PC-3 (cell line): Measurements from ENCODE around the gene LRRC45. TPM values are rescaled to one million over a fixed set of nuclear protein-coding genes. Genes with fewer than 3 reads are reported as not detected.
"Not testable (repeated sequence)": the region's sequence is repeated elsewhere in the genome, so short reads cannot be mapped to it uniquely, and the experiment has no call there.

Experiments used
- ATAC-seq: fragments of 200-7000 bp; cut with Tn5 transposase; 2 replicates; pipeline ENCODE4 v1.9.1; 2020; ENCODE audit warnings: mild to moderate bottlenecking, moderate library complexity
- BruUV-seq: library from RNA; stranded (reverse); fragments of 400-500 nt; replicated peaks from 2 replicates; lab custom pipeline; 2021; lab: Mats Ljungman, UMichigan
- CTCF ChIA-PET: fragments of 300-600 bp; sonication (Branson Sonifier 250); formaldehyde crosslinking; loops from one replicate; lab custom pipeline; 2022; ENCODE audit warnings: antibody characterized with exemption; lab: Charles Lee
- POLR2A ChIA-PET: fragments of 300-600 bp; sonication (Branson Sonifier 250); formaldehyde crosslinking; loops from one replicate; lab custom pipeline; 2022; ENCODE audit warnings: antibody characterized with exemption; ENCODE audit not compliant: unreplicated experiment; lab: Charles Lee
- DNase-seq: peaks from one replicate; pipeline ENCODE4 v3.0.0-alpha.2; 2015
- H2AFZ ChIP-seq: fragments of 300-600 bp; sonication (generic); 2 replicates; pipeline ENCODE4 v1.6.0; 2016; ENCODE audit warnings: antibody characterized with exemption, low read length
- H3F3A ChIP-seq: fragments of 300-600 bp; sonication (generic); one replicate; pipeline ENCODE4 v1.6.0; 2017; ENCODE audit warnings: antibody characterized with exemption, low read length, control low read depth, mild to moderate bottlenecking; ENCODE audit not compliant: unreplicated experiment
- H3K27ac ChIP-seq: fragments of 300-600 bp; sonication (generic); 2 replicates; pipeline ENCODE4 v1.5.1; 2016; ENCODE audit warnings: mild to moderate bottlenecking, low read length
- H3K27me3 ChIP-seq: fragments of 300-600 bp; sonication (generic); 2 replicates; pipeline ENCODE4 v1.6.1; 2016; ENCODE audit warnings: low read length, mixed read lengths
- H3K36me3 ChIP-seq: fragments of 300-600 bp; sonication (generic); 2 replicates; pipeline ENCODE4 v1.6.1; 2016; ENCODE audit warnings: low read depth, mixed run types, low read length, mixed read lengths
- H3K4me1 ChIP-seq: fragments of 300-600 bp; sonication (generic); 2 replicates; pipeline ENCODE4 v1.5.1; 2016; ENCODE audit warnings: low read length; ENCODE audit not compliant: insufficient read depth
- H3K4me2 ChIP-seq: fragments of 300-600 bp; sonication (generic); 2 replicates; pipeline ENCODE4 v1.6.0; 2016; ENCODE audit warnings: low read length
- H3K4me3 ChIP-seq: fragments of 300-600 bp; sonication (generic); 2 replicates; pipeline ENCODE4 v1.5.1; 2016; ENCODE audit warnings: mild to moderate bottlenecking, low read length, mixed read lengths
- H3K79me2 ChIP-seq: fragments of 300-600 bp; sonication (generic); 2 replicates; pipeline ENCODE4 v1.6.1; 2017; ENCODE audit warnings: low read length, mixed read lengths
- H3K9ac ChIP-seq: fragments of 300-600 bp; sonication (generic); 2 replicates; pipeline ENCODE4 v1.6.0; 2016; ENCODE audit warnings: mild to moderate bottlenecking, low read length
- H3K9me2 ChIP-seq: fragments of 300-600 bp; sonication (generic); replicated peaks from 2 replicates; pipeline ENCODE4 v1.6.1; 2016; ENCODE audit warnings: mixed run types, low read length, mixed read lengths
- H3K9me3 ChIP-seq: fragments of 300-600 bp; sonication (generic); 2 replicates; pipeline ENCODE4 v1.6.1; 2016; ENCODE audit warnings: low read length, mixed read lengths
- H4K20me1 ChIP-seq: fragments of 300-600 bp; sonication (generic); 2 replicates; pipeline ENCODE4 v1.6.1; 2016; ENCODE audit warnings: low read length, mixed read lengths
- CTCF ChIP-seq: fragments of 300-600 bp; sonication (generic); conservative IDR thresholded peaks from 2 replicates; pipeline ENCODE4 v1.5.1; 2017; ENCODE audit warnings: antibody characterized with exemption, low read depth, mild to moderate bottlenecking, low read length
- EZH2 ChIP-seq: fragments of 300-600 bp; sonication (generic); IDR thresholded peaks from one replicate; pipeline ENCODE4 v1.6.1; 2017; ENCODE audit warnings: antibody characterized with exemption, mild to moderate bottlenecking, low read length; ENCODE audit not compliant: unreplicated experiment
- EZH2phosphoT487 ChIP-seq: fragments of 300-600 bp; sonication (generic); IDR thresholded peaks from 2 replicates; pipeline ENCODE4 v1.6.1; 2018; ENCODE audit warnings: mild to moderate bottlenecking, antibody characterized with exemption, low read length, borderline replicate concordance
- intact Hi-C: fragments of 100-400 bp; cut with micrococcal nuclease; formaldehyde crosslinking; loops from 2 replicates; pipeline ENCODE4 v1.9.0; 2023
- total RNA-seq: library from RNA; depleted of rRNA; stranded (reverse); fragments of >200 nt; gene quantifications from 2 replicates; pipeline ENCODE4 v1.2.3, GENCODE V29; 2014

LRRC45 gene
- total RNA-seq, 1 experiment from 2014 or later: 71.5 TPM

- Histone ChIP-seq H4K20me1 (peaks cover 8% of the 10 kb centered on the region; the same call in 1 of the 2 replicates), H2AFZ (peak within 1 kb of the TSS; percentile 96), H3K9me2 (no peaks in the 10 kb centered on the region), H3K36me3 (no peaks in the 10 kb centered on the region), H3K27ac (peak within 1 kb of the TSS; percentile 46), H3K4me1 (peaks cover 22% of the 10 kb centered on the region), H3K4me2 (peak within 1 kb of the TSS; percentile 93), H3K4me3 (peak within 1 kb of the TSS; percentile 86), H3K27me3 (no peaks in the 10 kb centered on the region), H3F3A (no peaks in the 10 kb centered on the region), H3K9me3 (no peaks in the 10 kb centered on the region), H3K79me2 (peaks cover 17% of the 10 kb centered on the region), H3K9ac (peak within 1 kb of the TSS; percentile 75)
- no TSS peak for BruUV-seq
- ChIA-PET CTCF (interaction anchor here (0.6 to 1.1 kb wide), 6 partner anchors 8 to 204 kb away, joined by 3 to 10 read pairs (median 3); partner anchors contain the start of genes CENPX, DUS1L and LRRC45), POLR2A (interaction anchor here (0.6 to 1.0 kb wide), 9 partner anchors 15 to 152 kb away, joined by 3 to 5 read pairs (median 4); partner anchors contain the start of genes FASN and MAFG)
- peak; percentile 92 for ATAC-seq
- DNase-seq: peak; percentile 95
- intact Hi-C loops: loop anchor here (5.0 kb wide), 1 partner anchor 60 kb away; the partner anchor contains the start of gene FASN
- TF ChIP-seq EZH2phosphoT487 (no peak), CTCF (peak; percentile 73)
Observed at GRCh38 chr17:82037092-82037888, 14.2 kb downstream of the LRRC45 start, which contains the start of gene DCXR. Gene DCXR, minus strand, starts transcription at chr17:82037697. Its CDS starts 15 bp downstream, at chr17:82037682.

GRCh38 chr17:82037889-82038195 is 14.7 kb downstream of the LRRC45 start:
- Histone ChIP-seq H4K20me1 (peaks cover 8% of the 10 kb centered on the region; the same call in 1 of the 2 replicates), H3K4me3 (peak overlapping the region; percentile 86), H3K9me3 (no peaks in the 10 kb centered on the region), H3K36me3 (no peaks in the 10 kb centered on the region), H2AFZ (peak overlapping the region; percentile 96), H3F3A (no peaks in the 10 kb centered on the region), H3K79me2 (peaks cover 17% of the 10 kb centered on the region), H3K9me2 (no peaks in the 10 kb centered on the region), H3K4me1 (peaks cover 21% of the 10 kb centered on the region), H3K4me2 (peak overlapping the region; percentile 93), H3K27ac (no peak overlapping the region), H3K9ac (no peak overlapping the region), H3K27me3 (no peaks in the 10 kb centered on the region)
- no TSS peak for BruUV-seq
- ChIA-PET POLR2A (interaction anchor here (0.6 to 1.0 kb wide), 9 partner anchors 14 to 153 kb away, joined by 3 to 5 read pairs (median 4); partner anchors contain the start of genes FASN and MAFG), CTCF (interaction anchor here (0.6 to 1.1 kb wide), 6 partner anchors 8 to 204 kb away, joined by 3 to 10 read pairs (median 3); partner anchors contain the start of genes CENPX, DUS1L and LRRC45)
- intact Hi-C loops: loop anchor here (5.0 kb wide), 1 partner anchor 59 kb away; the partner anchor contains the start of gene FASN
- DNase-seq (no peak), ATAC-seq (no peak)
- TF ChIP-seq CTCF: no peak
- no peak for TF ChIP-seq EZH2phosphoT487
- TF ChIP-seq EZH2: no peak

- H3K9me3 ChIP-seq, ATAC-seq, CTCF ChIA-PET, POLR2A ChIA-PET, DNase-seq, H3K36me3 ChIP-seq, H2AFZ ChIP-seq, H3K4me3 ChIP-seq, H4K20me1 ChIP-seq, H3K27ac ChIP-seq, H3F3A ChIP-seq, H3K9me2 ChIP-seq, H3K27me3 ChIP-seq, H3K4me2 ChIP-seq, H3K9ac ChIP-seq, BruUV-seq: not testable (repeated sequence)
- peaks cover 17% of the 10 kb centered on the region for H3K79me2 ChIP-seq
- intact Hi-C loops: loop anchor here (5.0 kb wide), 1 partner anchor 58 kb away; the partner anchor contains the start of gene FASN
- peaks cover 21% of the 10 kb centered on the region for H3K4me1 ChIP-seq
Observed at GRCh38 chr17:82038796-82039409, 15.8 kb downstream of the LRRC45 start.
